GM20431 (cell line): ENCODE data around the gene SLC1A3.

ENCODE experiments used
- in situ Hi-C: fragments of 300-500 bp; cut with MseI, MboI; formaldehyde crosslinking; loops from one replicate; pipeline ENCODE4 v1.15.0; 2020; ENCODE audit warnings: low sequenced_read_pairs; ENCODE audit not compliant: unreplicated experiment

The SLC1A3 gene

GRCh38 chr5:36735891-36736290 is 129.5 kb downstream of the SLC1A3 start:
- in situ Hi-C loops, result loop anchor here (25.0 kb wide), 1 partner anchor 126 kb away; no protein-coding TSS in a partner anchor
